HEK293 (cell line): ENCODE results near the gene ADRA2B.

Experiments
- CTCF ChIA-PET: fragments of 350-600 bp; formaldehyde crosslinking; extraction: SDS; loops from one replicate; lab custom pipeline; 2021; ENCODE audit warnings: antibody characterized with exemption; lab: Yijun Ruan, JAX
- POLR2A ChIA-PET: fragments of 300-600 bp; formaldehyde crosslinking; extraction: SDS; loops from one replicate; lab custom pipeline; 2020; ENCODE audit warnings: antibody characterized with exemption, inconsistent platforms; lab: Yijun Ruan, JAX
- H3K27ac ChIP-seq: fragments of 200-500 bp; sonication (Bioruptor generic); 2 replicates; pipeline ENCODE4 v1.5.1; 2014; ENCODE audit warnings: low read depth, low read length, control low read depth, inconsistent platforms; ENCODE audit errors: extremely low read depth
- H3K36me3 ChIP-seq, 2 experiments: fragments of 200-500 bp in 1 of 2; sonication (Bioruptor generic) in 1 of 2; 1 replicate in 1 of 2; 2 replicates in 1 of 2; pipeline ENCODE4 v1.5.1; 2014 to 2017; ENCODE audit warnings: inconsistent platforms in 2 of 2, low read length in 2 of 2; ENCODE audit not compliant: control insufficient read depth in 2 of 2, insufficient read depth in 1 of 2
- H3K4me1 ChIP-seq: fragments of 200-500 bp; sonication (Bioruptor generic); 2 replicates; pipeline ENCODE4 v1.5.1; 2014; ENCODE audit warnings: mild to moderate bottlenecking, low read length, inconsistent platforms; ENCODE audit not compliant: control insufficient read depth, insufficient read depth
- H3K4me3 ChIP-seq: 2 replicates; pipeline ENCODE4 v1.5.1; 2011; ENCODE audit warnings: low read depth, mild to moderate bottlenecking, control low read depth, low read length, moderate library complexity
- H3K9me3 ChIP-seq: fragments of 200-500 bp; sonication (Bioruptor generic); 2 replicates; pipeline ENCODE4 v1.5.1; 2014; ENCODE audit warnings: low read depth, low read length, inconsistent platforms; ENCODE audit not compliant: control insufficient read depth, insufficient read depth
- EGR2 ChIP-seq: fragments of 450-650 bp; formaldehyde crosslinking; IDR thresholded peaks from 2 replicates; pipeline ENCODE4 v1.5.1; 2016; ENCODE audit warnings: low read depth, missing biosample characterization, missing genetic modification characterization
- GFI1B ChIP-seq: fragments of 450-650 bp; formaldehyde crosslinking; IDR thresholded peaks from 2 replicates; pipeline ENCODE4 v1.5.1; 2016; ENCODE audit warnings: missing biosample characterization, missing genetic modification characterization
- HOXA7 ChIP-seq: sonication (generic); formaldehyde crosslinking; IDR thresholded peaks from 2 replicates; pipeline ENCODE4 v1.8.1; 2022; ENCODE audit warnings: missing genetic modification reagents, borderline replicate concordance
- KLF10 ChIP-seq: fragments of 450-650 bp; IDR thresholded peaks from 2 replicates; pipeline ENCODE4 v1.5.1; 2018; ENCODE audit warnings: missing biosample characterization, mild to moderate bottlenecking, missing genetic modification characterization
- PRDM1 ChIP-seq: fragments of 450-650 bp; formaldehyde crosslinking; IDR thresholded peaks from 2 replicates; pipeline ENCODE4; 2016; ENCODE audit warnings: missing biosample characterization, missing genetic modification characterization
- ZBTB20 ChIP-seq: fragments of 450-650 bp; formaldehyde crosslinking; IDR thresholded peaks from 2 replicates; pipeline ENCODE4 v1.5.1; 2016; ENCODE audit warnings: missing biosample characterization, missing genetic modification characterization
- ZFHX2 ChIP-seq: fragments of 450-650 bp; formaldehyde crosslinking; conservative IDR thresholded peaks from 2 replicates; pipeline ENCODE4 v1.5.1; 2016; ENCODE audit warnings: missing biosample characterization, missing genetic modification characterization
- ZNF121 ChIP-seq: fragments of 450-650 bp; formaldehyde crosslinking; IDR thresholded peaks from 2 replicates; pipeline ENCODE4 v1.5.1; 2016; ENCODE audit warnings: missing biosample characterization, missing genetic modification characterization
- ZNF138 ChIP-seq: fragments of 450-650 bp; formaldehyde crosslinking; IDR thresholded peaks from 2 replicates; pipeline ENCODE4 v1.5.1; 2016; ENCODE audit warnings: missing biosample characterization, missing genetic modification characterization, borderline replicate concordance
- ZNF211 ChIP-seq: fragments of 450-650 bp; formaldehyde crosslinking; IDR thresholded peaks from 2 replicates; pipeline ENCODE4 v1.5.1; 2016; ENCODE audit warnings: low read depth, missing biosample characterization, missing genetic modification characterization
- ZNF560 ChIP-seq: fragments of 450-650 bp; formaldehyde crosslinking; IDR thresholded peaks from 2 replicates; pipeline ENCODE4 v1.5.1; 2017; ENCODE audit warnings: missing biosample characterization, missing genetic modification characterization, borderline replicate concordance
- ZNF670 ChIP-seq: fragments of 450-650 bp; formaldehyde crosslinking; IDR thresholded peaks from 2 replicates; pipeline ENCODE4 v1.5.1; 2016; ENCODE audit warnings: missing biosample characterization, missing genetic modification characterization, low read depth
- ZNF830 ChIP-seq: fragments of 450-650 bp; IDR thresholded peaks from 2 replicates; pipeline ENCODE4 v1.5.0; 2018; ENCODE audit warnings: missing biosample characterization, missing genetic modification characterization, low read depth, mild to moderate bottlenecking, moderate library complexity
- ZSCAN23 ChIP-seq: fragments of 450-650 bp; formaldehyde crosslinking; IDR thresholded peaks from 2 replicates; pipeline ENCODE4 v1.5.1; 2016; ENCODE audit warnings: missing biosample characterization, missing genetic modification characterization
- TF ChIP-seq, protein P1 (sequence below): fragments of 450-650 bp; formaldehyde crosslinking; IDR thresholded peaks from 2 replicates; pipeline ENCODE4 v1.5.1; 2016; ENCODE audit warnings: missing biosample characterization, missing genetic modification characterization, borderline replicate concordance
- TF ChIP-seq, protein P2 (sequence below): fragments of 450-650 bp; formaldehyde crosslinking; optimal IDR thresholded peaks from 2 replicates; pipeline ENCODE3; 2016; ENCODE audit warnings: missing biosample characterization, mild to moderate bottlenecking, missing genetic modification characterization
- TF ChIP-seq, protein P3 (sequence below): fragments of 450-650 bp; IDR thresholded peaks from 2 replicates; pipeline ENCODE4 v1.5.1; 2018; ENCODE audit warnings: missing biosample characterization, mild to moderate bottlenecking, missing genetic modification characterization
- TF ChIP-seq, protein P4 (sequence below): fragments of 450-650 bp; formaldehyde crosslinking; IDR thresholded peaks from 2 replicates; pipeline ENCODE4 v1.5.1; 2017; ENCODE audit warnings: missing biosample characterization, missing genetic modification characterization

Gene ADRA2B

DNA sequence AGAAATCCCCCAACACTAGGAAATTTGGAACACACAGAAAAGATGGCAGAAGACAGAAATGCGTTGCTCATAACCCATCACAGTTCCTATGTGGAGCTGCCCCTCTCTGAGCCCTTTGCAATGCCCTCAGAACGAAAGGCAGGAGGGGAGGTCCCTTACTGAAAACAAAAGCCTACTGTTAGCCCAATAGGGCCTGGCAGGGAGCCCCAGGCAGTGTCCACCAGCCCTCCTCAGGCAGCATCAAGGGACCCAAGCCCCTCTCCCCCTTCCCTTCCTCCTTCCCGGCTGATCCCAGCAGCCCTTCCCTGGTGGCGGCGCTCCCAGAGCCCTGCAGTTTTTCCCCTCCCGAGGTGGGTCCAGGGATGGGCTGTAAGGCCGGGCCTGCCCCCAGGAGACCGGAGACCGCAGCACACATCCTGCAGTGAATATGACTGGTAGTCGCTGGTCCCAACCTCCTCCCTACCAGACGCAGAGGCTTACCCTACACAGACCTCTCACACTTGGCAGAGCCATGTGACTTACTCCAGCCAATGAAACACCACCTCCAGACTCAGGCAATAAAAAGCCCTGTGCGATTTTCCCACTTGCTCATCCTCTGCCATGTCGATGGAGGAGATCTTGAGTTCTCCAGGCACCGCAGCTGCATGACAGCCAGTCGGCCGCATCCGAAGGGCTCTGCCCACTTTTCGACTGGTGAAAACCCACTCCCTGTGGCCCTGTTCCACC lies 48.3 kb upstream of the ADRA2B start (continued):
- TF ChIP-seq, protein P1, sequence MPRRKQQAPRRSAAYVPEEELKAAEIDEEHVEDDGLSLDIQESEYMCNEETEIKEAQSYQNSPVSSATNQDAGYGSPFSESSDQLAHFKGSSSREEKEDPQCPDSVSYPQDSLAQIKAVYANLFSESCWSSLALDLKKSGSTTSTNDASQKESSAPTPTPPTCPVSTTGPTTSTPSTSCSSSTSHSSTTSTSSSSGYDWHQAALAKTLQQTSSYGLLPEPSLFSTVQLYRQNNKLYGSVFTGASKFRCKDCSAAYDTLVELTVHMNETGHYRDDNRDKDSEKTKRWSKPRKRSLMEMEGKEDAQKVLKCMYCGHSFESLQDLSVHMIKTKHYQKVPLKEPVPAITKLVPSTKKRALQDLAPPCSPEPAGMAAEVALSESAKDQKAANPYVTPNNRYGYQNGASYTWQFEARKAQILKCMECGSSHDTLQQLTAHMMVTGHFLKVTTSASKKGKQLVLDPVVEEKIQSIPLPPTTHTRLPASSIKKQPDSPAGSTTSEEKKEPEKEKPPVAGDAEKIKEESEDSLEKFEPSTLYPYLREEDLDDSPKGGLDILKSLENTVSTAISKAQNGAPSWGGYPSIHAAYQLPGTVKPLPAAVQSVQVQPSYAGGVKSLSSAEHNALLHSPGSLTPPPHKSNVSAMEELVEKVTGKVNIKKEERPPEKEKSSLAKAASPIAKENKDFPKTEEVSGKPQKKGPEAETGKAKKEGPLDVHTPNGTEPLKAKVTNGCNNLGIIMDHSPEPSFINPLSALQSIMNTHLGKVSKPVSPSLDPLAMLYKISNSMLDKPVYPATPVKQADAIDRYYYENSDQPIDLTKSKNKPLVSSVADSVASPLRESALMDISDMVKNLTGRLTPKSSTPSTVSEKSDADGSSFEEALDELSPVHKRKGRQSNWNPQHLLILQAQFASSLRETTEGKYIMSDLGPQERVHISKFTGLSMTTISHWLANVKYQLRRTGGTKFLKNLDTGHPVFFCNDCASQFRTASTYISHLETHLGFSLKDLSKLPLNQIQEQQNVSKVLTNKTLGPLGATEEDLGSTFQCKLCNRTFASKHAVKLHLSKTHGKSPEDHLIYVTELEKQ (tag by site-specific recombination): no peak
- TF ChIP-seq ZNF560 (tag by site-specific recombination): no peak
- TF ChIP-seq, protein P2, sequence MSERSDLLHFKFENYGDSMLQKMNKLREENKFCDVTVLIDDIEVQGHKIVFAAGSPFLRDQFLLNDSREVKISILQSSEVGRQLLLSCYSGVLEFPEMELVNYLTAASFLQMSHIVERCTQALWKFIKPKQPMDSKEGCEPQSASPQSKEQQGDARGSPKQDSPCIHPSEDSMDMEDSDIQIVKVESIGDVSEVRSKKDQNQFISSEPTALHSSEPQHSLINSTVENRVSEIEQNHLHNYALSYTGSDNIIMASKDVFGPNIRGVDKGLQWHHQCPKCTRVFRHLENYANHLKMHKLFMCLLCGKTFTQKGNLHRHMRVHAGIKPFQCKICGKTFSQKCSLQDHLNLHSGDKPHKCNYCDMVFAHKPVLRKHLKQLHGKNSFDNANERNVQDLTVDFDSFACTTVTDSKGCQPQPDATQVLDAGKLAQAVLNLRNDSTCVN (tag by site-specific recombination): no peak
- no peak for TF ChIP-seq ZNF138 (tag by site-specific recombination)
- no peak for TF ChIP-seq HOXA7 (CRISPR knock-in tag)
- TF ChIP-seq, all 188 proteins: peak for 0

DNA sequence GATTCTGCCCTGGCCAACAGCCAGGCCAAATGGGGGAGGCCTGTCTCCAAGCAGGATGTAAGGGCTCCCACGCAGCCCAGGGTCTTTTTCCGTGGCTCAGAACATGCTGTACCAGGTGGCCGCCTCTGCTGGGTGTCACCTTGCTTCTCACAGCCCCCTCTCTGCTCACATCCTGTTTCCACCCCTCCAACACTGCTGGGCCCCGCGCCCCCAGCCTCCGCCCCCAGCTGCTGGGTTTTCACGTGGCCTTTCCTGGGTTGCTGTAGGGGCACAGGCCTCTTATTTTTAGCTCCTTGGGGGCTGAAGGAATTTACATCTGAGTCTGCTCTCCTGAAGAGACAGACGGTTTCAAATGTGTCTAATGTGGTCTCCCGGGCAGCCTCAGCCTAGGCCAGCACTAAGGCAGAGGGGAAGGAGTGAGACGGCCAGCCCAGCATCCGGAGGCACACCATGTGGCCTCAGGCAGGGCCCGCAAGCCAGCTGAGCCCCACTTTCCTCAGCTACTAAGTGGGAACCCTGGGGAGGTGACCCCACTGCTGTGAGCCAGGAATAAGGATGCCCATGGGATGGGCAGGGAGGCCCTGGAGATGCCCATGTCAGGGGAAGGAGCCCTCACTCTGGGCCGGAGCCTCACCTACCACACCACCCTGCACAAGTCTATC lies 47.5 kb upstream of the ADRA2B start:
- H3K4me1 ChIP-seq: no peaks in the 10 kb centered on the region
- TF ChIP-seq EGR2 (tag by site-specific recombination) (peak; percentile 50), GFI1B (tag by site-specific recombination) (no peak), ZNF121 (no peak), KLF10 (tag by site-specific recombination) (no peak), ZBTB20 (no peak), ZFHX2 (tag by site-specific recombination) (peak; percentile 53; the same call in 1 of the 2 replicates)
- TF ChIP-seq, protein P3, sequence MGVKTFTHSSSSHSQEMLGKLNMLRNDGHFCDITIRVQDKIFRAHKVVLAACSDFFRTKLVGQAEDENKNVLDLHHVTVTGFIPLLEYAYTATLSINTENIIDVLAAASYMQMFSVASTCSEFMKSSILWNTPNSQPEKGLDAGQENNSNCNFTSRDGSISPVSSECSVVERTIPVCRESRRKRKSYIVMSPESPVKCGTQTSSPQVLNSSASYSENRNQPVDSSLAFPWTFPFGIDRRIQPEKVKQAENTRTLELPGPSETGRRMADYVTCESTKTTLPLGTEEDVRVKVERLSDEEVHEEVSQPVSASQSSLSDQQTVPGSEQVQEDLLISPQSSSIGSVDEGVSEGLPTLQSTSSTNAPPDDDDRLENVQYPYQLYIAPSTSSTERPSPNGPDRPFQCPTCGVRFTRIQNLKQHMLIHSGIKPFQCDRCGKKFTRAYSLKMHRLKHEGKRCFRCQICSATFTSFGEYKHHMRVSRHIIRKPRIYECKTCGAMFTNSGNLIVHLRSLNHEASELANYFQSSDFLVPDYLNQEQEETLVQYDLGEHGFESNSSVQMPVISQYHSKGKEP: no peak
- TF ChIP-seq, all 188 proteins: peak for 2
- Histone ChIP-seq H3K9me3 (no peaks in the 10 kb centered on the region), H3K36me3 (no peaks in the 10 kb centered on the region), H3K4me3 (no peak overlapping the region), H3K27ac (no peak overlapping the region)
- CTCF ChIA-PET: interaction anchor here (2.5 kb wide), 1 partner anchor 11 kb away, joined by 15 read pairs; no protein-coding TSS in a partner anchor
- POLR2A ChIA-PET: no interaction called here

DNA sequence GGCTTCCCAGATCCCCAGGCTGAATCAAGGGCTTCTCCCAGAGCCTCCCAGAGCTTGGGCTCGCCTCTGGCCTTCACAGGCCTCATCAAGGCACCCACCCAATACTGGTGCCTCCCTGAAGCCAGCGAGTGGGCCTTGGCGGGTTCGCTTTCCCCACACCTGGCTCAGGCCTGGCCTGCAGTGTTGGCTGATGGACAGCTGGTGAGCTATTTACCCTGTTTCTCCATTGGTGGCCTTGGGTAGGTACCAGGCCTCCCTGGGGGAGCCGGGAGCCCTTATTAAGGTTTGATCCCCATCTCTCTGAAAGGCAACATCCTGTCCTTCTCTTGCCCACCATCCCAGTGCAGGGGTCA lies 47.0 kb upstream of the ADRA2B start:
- CTCF ChIA-PET: interaction anchor here (2.5 kb wide), 1 partner anchor 12 kb away, joined by 15 read pairs; no protein-coding TSS in a partner anchor
- H3K4me1 ChIP-seq: no peaks in the 10 kb centered on the region
- POLR2A ChIA-PET: no interaction called here
- no peak overlapping the region for H3K4me3 ChIP-seq
- no peaks in the 10 kb centered on the region for H3K9me3 ChIP-seq
- no peaks in the 10 kb centered on the region for H3K36me3 ChIP-seq
- H3K27ac ChIP-seq: no peak overlapping the region
- TF ChIP-seq ZSCAN23: no peak
- TF ChIP-seq, protein P4, sequence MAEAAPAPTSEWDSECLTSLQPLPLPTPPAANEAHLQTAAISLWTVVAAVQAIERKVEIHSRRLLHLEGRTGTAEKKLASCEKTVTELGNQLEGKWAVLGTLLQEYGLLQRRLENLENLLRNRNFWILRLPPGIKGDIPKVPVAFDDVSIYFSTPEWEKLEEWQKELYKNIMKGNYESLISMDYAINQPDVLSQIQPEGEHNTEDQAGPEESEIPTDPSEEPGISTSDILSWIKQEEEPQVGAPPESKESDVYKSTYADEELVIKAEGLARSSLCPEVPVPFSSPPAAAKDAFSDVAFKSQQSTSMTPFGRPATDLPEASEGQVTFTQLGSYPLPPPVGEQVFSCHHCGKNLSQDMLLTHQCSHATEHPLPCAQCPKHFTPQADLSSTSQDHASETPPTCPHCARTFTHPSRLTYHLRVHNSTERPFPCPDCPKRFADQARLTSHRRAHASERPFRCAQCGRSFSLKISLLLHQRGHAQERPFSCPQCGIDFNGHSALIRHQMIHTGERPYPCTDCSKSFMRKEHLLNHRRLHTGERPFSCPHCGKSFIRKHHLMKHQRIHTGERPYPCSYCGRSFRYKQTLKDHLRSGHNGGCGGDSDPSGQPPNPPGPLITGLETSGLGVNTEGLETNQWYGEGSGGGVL (tag by site-specific recombination): no peak
- no peak for TF ChIP-seq ZNF670 (tag by site-specific recombination)
- TF ChIP-seq ZNF211 (tag by site-specific recombination): no peak
- TF ChIP-seq ZNF830 (tag by site-specific recombination): no peak
- no peak for TF ChIP-seq PRDM1 (tag by site-specific recombination)
